Measurements from ENCODE around the gene GUCY2C. TPM values are rescaled to one million over a fixed set of nuclear protein-coding genes. Genes with fewer than 3 reads are reported as not detected.

GUCY2C gene
- polyA plus RNA-seq, 2 of the 4 experiments (the other 2 are of a cell fraction), result 0.05 TPM; not detected in 1

DNA sequence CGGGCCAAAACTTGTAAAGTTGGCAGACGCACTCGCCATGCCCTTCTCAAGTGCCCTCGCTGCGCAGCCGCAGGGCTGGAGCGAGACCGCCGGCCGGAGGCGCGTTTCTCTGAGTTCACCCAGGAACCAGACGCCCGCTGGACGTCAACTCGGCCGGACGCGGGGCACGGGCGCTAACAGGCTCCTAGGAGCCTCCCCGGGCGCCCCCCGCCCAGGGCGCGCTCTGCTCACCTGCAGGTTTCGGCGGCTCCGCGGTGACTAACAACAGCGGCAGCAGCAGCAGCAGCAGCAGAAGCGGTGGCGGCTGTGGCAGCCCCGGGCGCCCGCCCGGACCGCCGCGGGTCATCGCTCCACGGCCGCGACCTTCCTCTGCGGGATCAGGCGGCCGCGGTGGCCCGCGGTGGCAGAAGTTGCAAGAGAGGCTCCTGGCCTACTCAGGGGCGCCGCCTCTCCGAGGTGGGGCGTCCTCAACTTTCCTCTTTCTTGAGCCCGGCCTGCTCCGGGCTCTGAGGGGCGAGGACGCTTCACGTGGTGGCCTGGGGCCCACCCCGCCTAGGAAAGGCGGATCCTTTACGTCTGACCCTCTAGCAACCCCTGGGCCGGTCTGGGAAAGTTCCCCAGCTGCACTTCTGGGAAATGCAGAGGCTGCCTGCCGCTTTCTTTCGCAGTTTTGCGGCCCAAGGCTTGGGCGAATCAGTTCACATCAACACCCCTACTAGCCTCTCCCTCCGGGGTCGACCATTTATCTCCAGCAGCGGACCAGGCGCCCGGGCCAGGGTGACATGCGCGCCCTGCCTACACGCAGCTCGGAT lies 128.8 kb downstream of the GUCY2C start, which contains the start of gene PLBD1 (continued):
- TF ChIP-seq EHF (CRISPR knock-in tag; IDR thresholded peaks at IDR 0.05), result no peak
- TF ChIP-seq KDM5A (IDR thresholded peaks at IDR 0.05), result no peak
- TF ChIP-seq NFE2L2 (conservative IDR thresholded peaks at IDR 0.05; ENCODE audit: low read length), result no peak
- TF ChIP-seq, protein P1, sequence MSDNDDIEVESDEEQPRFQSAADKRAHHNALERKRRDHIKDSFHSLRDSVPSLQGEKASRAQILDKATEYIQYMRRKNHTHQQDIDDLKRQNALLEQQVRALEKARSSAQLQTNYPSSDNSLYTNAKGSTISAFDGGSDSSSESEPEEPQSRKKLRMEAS (IDR thresholded peaks at IDR 0.05), result peak; percentile 63; the same call in 1 of the 2 replicates

GRCh38 chr12:14564336-14564959 lies 132.0 kb downstream of the GUCY2C start:
- ChIA-PET POLR2A (no interaction called here), CTCF (interaction anchor here (1.3 kb wide), 1 partner anchor 13 kb away, joined by 4 read pairs; no protein-coding TSS in a partner anchor)
- WGBS (ENCODE audit: missing lambda C conversion rate), result 67% methylated on average over 2 of the region's 2 CpGs
- Histone ChIP-seq H3K4me1 (no peaks in the 10 kb centered on the region), H3K4me3 (no peak overlapping the region), H3K27ac (no peak overlapping the region), H3K4me2 (no peak overlapping the region), H3K9me3 (no peaks in the 10 kb centered on the region)
- no peak for FAIRE-seq
- no peak for TF ChIP-seq HOXB13 (CRISPR knock-in tag; IDR thresholded peaks at IDR 0.05; ENCODE audit: low read depth)
- no peak for TF ChIP-seq HOXA7 (CRISPR knock-in tag; IDR thresholded peaks at IDR 0.05)
- TF ChIP-seq EHMT2 (IDR thresholded peaks at IDR 0.05; ENCODE audit: low read depth), result no peak
- TF ChIP-seq HEYL (CRISPR knock-in tag; IDR thresholded peaks at IDR 0.05), result no peak
- TF ChIP-seq HMGXB4 (CRISPR knock-in tag; IDR thresholded peaks at IDR 0.05; ENCODE audit: borderline replicate concordance), result no peak
- TF ChIP-seq MAZ (IDR thresholded peaks at IDR 0.05; ENCODE audit: borderline replicate concordance, low read depth, low read length), result no peak
- TF ChIP-seq POLR2A (IDR thresholded peaks at IDR 0.05; ENCODE audit: low read length), result no peak
- TF ChIP-seq KDM5A (IDR thresholded peaks at IDR 0.05), result no peak
- TF ChIP-seq RNF2 (IDR thresholded peaks at IDR 0.05; ENCODE audit: borderline replicate concordance, low read depth), result no peak
- no peak for TF ChIP-seq HES2 (IDR thresholded peaks at IDR 0.05)
- TF ChIP-seq MYC (IDR thresholded peaks at IDR 0.05; ENCODE audit: borderline replicate concordance, low read length), result no peak
- TF ChIP-seq, protein P1 (IDR thresholded peaks at IDR 0.05), result no peak
- no peak for DNase-seq (ENCODE audit: low read depth in 1 of 2, low spot score in 1 of 2)
- no peak for ATAC-seq

GRCh38 chr12:14563046-14563445 lies 133.4 kb downstream of the GUCY2C start:
- TF ChIP-seq, protein P2, sequence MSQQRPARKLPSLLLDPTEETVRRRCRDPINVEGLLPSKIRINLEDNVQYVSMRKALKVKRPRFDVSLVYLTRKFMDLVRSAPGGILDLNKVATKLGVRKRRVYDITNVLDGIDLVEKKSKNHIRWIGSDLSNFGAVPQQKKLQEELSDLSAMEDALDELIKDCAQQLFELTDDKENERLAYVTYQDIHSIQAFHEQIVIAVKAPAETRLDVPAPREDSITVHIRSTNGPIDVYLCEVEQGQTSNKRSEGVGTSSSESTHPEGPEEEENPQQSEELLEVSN (IDR thresholded peaks at IDR 0.05; ENCODE audit: borderline replicate concordance, low read depth), result no peak
- TF ChIP-seq POLR2AphosphoS2 (conservative IDR thresholded peaks at IDR 0.05; ENCODE audit: low read length) (no peak), NPAS2 (CRISPR knock-in tag; IDR thresholded peaks at IDR 0.05; ENCODE audit: borderline replicate concordance) (no peak), FOSL2 (IDR thresholded peaks at IDR 0.05) (no peak), FOSL2 (CRISPR knock-in tag; IDR thresholded peaks at IDR 0.05) (no peak)
- FAIRE-seq (no peak), DNase-seq (ENCODE audit: low read depth in 1 of 2, low spot score in 1 of 2) (no peak), ATAC-seq (no peak)
- 67% methylated on average over 4 of the region's 4 CpGs for WGBS (ENCODE audit: missing lambda C conversion rate)
- H3K4me2 ChIP-seq, result no peak overlapping the region
- ChIA-PET CTCF (no interaction called here), POLR2A (no interaction called here)
- no peaks in the 10 kb centered on the region for H3K4me1 ChIP-seq
- H3K4me3 ChIP-seq, result no peak overlapping the region
- no peaks in the 10 kb centered on the region for H3K9me3 ChIP-seq
- H3K27ac ChIP-seq, result no peak overlapping the region

Other genes starting within 250 kb of the GUCY2C start
- gene PLBD1, start 128.7 kb downstream of the GUCY2C start, polyA plus RNA-seq (2011; rRNA removed), result 10.2 and 10.3 TPM in 2 replicates
- 4.0 to 6.0 TPM (median 4.9 TPM) in 3 replicates for gene PLBD1, start 128.7 kb downstream of the GUCY2C start, polyA plus RNA-seq (2017; fragmentation: RNase III; extraction: RNeasy Plus Mini Kit Qiagen cat#74134 plus additional on column Dnase treatment)
- gene WBP11, start 106.9 kb upstream of the GUCY2C start, polyA plus RNA-seq (2011; rRNA removed), result 32.1 and 50.3 TPM in 2 replicates
- gene WBP11, start 106.9 kb upstream of the GUCY2C start, polyA plus RNA-seq (2017; fragmentation: RNase III; extraction: RNeasy Plus Mini Kit Qiagen cat#74134 plus additional on column Dnase treatment), result 45.7 to 52.2 TPM (median 50.3 TPM) in 3 replicates
- 4.8 and 5.5 TPM in 2 replicates for gene C12orf60, start 107.1 kb upstream of the GUCY2C start, polyA plus RNA-seq (2011; rRNA removed)
- 2.0 to 2.4 TPM (median 2.2 TPM) in 3 replicates for gene C12orf60, start 107.1 kb upstream of the GUCY2C start, polyA plus RNA-seq (2017; fragmentation: RNase III; extraction: RNeasy Plus Mini Kit Qiagen cat#74134 plus additional on column Dnase treatment)
- 0.06 TPM in 1 of 2 replicates, not detected in the other for gene SMCO3, start 117.6 kb upstream of the GUCY2C start, polyA plus RNA-seq (2011; rRNA removed)
- not detected in 3 replicates for gene SMCO3, start 117.6 kb upstream of the GUCY2C start, polyA plus RNA-seq (2017; fragmentation: RNase III; extraction: RNeasy Plus Mini Kit Qiagen cat#74134 plus additional on column Dnase treatment)
- gene ART4, start 146.9 kb upstream of the GUCY2C start, polyA plus RNA-seq (2011; rRNA removed), result not detected in 2 replicates
- gene ART4, start 146.9 kb upstream of the GUCY2C start, polyA plus RNA-seq (2017; fragmentation: RNase III; extraction: RNeasy Plus Mini Kit Qiagen cat#74134 plus additional on column Dnase treatment), result not detected in 3 replicates
- gene MGP, start 189.3 kb upstream of the GUCY2C start, polyA plus RNA-seq (2011; rRNA removed), result 0.16 and 0.21 TPM in 2 replicates
- gene MGP, start 189.3 kb upstream of the GUCY2C start, polyA plus RNA-seq (2017; fragmentation: RNase III; extraction: RNeasy Plus Mini Kit Qiagen cat#74134 plus additional on column Dnase treatment), result 0.10 to 0.30 TPM (median 0.11 TPM) in 3 replicates
- 0.15 and 0.28 TPM in 2 replicates for gene ERP27, start 241.9 kb upstream of the GUCY2C start, polyA plus RNA-seq (2011; rRNA removed)
- gene ERP27, start 241.9 kb upstream of the GUCY2C start, polyA plus RNA-seq (2017; fragmentation: RNase III; extraction: RNeasy Plus Mini Kit Qiagen cat#74134 plus additional on column Dnase treatment), result 0.09 TPM in 1 of 3 replicates, not detected in the others